DMS114 treated with DMSO at 0.1 percent for 48 hours (cell line): ENCODE results near the gene PTMA.
"Not testable (repeated sequence)": the region's sequence is repeated elsewhere in the genome, so short reads cannot be mapped to it uniquely, and the experiment has no call there.

ENCODE experiments used
- DNase-seq: peaks from one replicate; lab custom pipeline; 2025; ENCODE audit not compliant: unreplicated experiment; lab: John Stamatoyannopoulos, UW

The PTMA gene

GRCh38 chr2:231749016-231749415, 40.7 kb downstream of the PTMA start:
- not testable (repeated sequence) for DNase-seq

- DNase-seq = no peak
Measured at GRCh38 chr2:231751042-231751815, 42.9 kb downstream of the PTMA start.

GRCh38 chr2:231752061-231752460, 43.7 kb downstream of the PTMA start:
- DNase-seq = no peak

GRCh38 chr2:231761735-231762134, 53.4 kb downstream of the PTMA start:
- DNase-seq = no peak
